ENCODE data around the gene ILK. TPM values are rescaled to one million over a fixed set of nuclear protein-coding genes. Genes with fewer than 3 reads are reported as not detected.

ILK gene
- total RNA-seq, 2 experiments from 2014 or later, result 64.8 to 80.3 TPM

DNA sequence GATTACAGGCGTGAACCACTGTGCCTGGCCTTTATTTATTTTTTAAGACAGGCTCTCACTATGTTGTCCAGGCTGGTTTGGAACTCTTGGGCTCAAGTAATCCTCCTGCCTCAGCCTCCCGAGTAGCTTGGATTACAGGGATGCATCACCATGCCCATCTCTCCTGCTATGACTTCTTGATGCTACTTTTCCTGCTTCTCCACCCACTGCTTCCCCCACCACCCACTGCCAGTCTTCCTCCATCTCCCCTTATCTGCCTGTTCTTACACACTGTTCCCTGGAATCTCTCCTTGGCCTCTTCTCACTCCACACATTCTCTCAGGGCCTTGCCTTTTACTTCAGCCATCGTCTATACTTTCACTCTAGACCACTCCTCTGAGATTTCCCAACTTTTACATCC is 32.9 kb downstream of the ILK start:
- Histone ChIP-seq H3K9me3 (ENCODE audit: low read length) (no peaks in the 10 kb centered on the region), H3K4me2 (ENCODE audit: low read length) (no peak overlapping the region), H3K36me3 (ENCODE audit: insufficient read depth, low read length) (no peaks in the 10 kb centered on the region), H3K4me3 (ENCODE audit: low read depth, low read length, poor library complexity, severe bottlenecking) (no peak overlapping the region), H3K79me2 (ENCODE audit: insufficient read depth, low read depth, low read length) (no peaks in the 10 kb centered on the region), H3K9me2 (ENCODE audit: insufficient read depth, low read length) (no peaks in the 10 kb centered on the region), H2AFZ (ENCODE audit: low read length) (no peak overlapping the region), H3K4me1 (ENCODE audit: insufficient read depth, low read length, poor library complexity, severe bottlenecking) (no peaks in the 10 kb centered on the region), H3K27ac (ENCODE audit: low read depth, low read length, poor library complexity, severe bottlenecking) (no peak overlapping the region), H4K20me1 (ENCODE audit: insufficient read depth, low read length) (no peaks in the 10 kb centered on the region)
- BruUV-seq (replicated peaks), result no TSS peak
- TF ChIP-seq, protein P1, sequence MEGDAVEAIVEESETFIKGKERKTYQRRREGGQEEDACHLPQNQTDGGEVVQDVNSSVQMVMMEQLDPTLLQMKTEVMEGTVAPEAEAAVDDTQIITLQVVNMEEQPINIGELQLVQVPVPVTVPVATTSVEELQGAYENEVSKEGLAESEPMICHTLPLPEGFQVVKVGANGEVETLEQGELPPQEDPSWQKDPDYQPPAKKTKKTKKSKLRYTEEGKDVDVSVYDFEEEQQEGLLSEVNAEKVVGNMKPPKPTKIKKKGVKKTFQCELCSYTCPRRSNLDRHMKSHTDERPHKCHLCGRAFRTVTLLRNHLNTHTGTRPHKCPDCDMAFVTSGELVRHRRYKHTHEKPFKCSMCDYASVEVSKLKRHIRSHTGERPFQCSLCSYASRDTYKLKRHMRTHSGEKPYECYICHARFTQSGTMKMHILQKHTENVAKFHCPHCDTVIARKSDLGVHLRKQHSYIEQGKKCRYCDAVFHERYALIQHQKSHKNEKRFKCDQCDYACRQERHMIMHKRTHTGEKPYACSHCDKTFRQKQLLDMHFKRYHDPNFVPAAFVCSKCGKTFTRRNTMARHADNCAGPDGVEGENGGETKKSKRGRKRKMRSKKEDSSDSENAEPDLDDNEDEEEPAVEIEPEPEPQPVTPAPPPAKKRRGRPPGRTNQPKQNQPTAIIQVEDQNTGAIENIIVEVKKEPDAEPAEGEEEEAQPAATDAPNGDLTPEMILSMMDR (conservative IDR thresholded peaks at IDR 0.05; ENCODE audit: low read length), result no peak
- no peak for TF ChIP-seq EZH2phosphoT487 (IDR thresholded peaks at IDR 0.05; ENCODE audit: borderline replicate concordance, low read depth, low read length)
- intact Hi-C loops (cut with micrococcal nuclease; ENCODE audit: unreplicated experiment), result no loop called here
- ChIA-PET CTCF (ENCODE audit: unreplicated experiment) (no interaction called here), POLR2A (interaction anchor here (1.1 kb wide), 1 partner anchor 17 kb away, joined by 5 read pairs; the partner anchor contains the start of gene TPP1)
- DNase-seq (ENCODE audit: low spot score), result no peak

DNA sequence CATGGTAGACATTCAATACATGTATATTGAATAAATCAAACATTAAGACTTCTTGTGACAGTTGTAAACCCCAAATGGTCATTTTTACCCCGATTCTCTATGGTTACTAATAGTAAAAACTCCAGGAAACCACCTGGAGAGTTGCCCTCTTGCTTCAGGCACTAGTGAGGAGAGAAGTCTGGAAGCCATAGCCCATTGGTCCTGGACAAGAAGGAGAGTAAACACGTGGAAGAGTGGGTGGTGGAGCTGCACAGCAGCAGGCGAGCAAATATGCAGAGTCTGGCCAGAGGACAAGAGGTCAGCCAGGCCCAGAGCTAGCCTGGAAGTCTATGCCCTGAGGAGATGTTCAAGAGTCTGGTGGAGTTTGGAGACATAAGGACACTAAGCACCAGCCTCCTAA is 34.3 kb downstream of the ILK start:
- H3K79me2 ChIP-seq (ENCODE audit: insufficient read depth, low read depth, low read length), result no peaks in the 10 kb centered on the region
- ChIA-PET POLR2A (no interaction called here), CTCF (ENCODE audit: unreplicated experiment) (no interaction called here)
- TF ChIP-seq, protein P1 (conservative IDR thresholded peaks at IDR 0.05; ENCODE audit: low read length), result no peak
- no peak for TF ChIP-seq EZH2phosphoT487 (IDR thresholded peaks at IDR 0.05; ENCODE audit: borderline replicate concordance, low read depth, low read length)
- no TSS peak for BruUV-seq (replicated peaks)
- H3K9me3 ChIP-seq (ENCODE audit: low read length), result no peaks in the 10 kb centered on the region
- H2AFZ ChIP-seq (ENCODE audit: low read length), result no peak overlapping the region
- no peak for DNase-seq (ENCODE audit: low spot score)
- intact Hi-C loops (cut with micrococcal nuclease; ENCODE audit: unreplicated experiment), result no loop called here
- H3K4me2 ChIP-seq (ENCODE audit: low read length), result no peak overlapping the region
- H3K4me1 ChIP-seq (ENCODE audit: insufficient read depth, low read length, poor library complexity, severe bottlenecking), result no peaks in the 10 kb centered on the region
- H3K36me3 ChIP-seq (ENCODE audit: insufficient read depth, low read length), result no peaks in the 10 kb centered on the region
- H3K4me3 ChIP-seq (ENCODE audit: low read depth, low read length, poor library complexity, severe bottlenecking), result no peak overlapping the region
- no peaks in the 10 kb centered on the region for H3K9me2 ChIP-seq (ENCODE audit: insufficient read depth, low read length)
- no peaks in the 10 kb centered on the region for H4K20me1 ChIP-seq (ENCODE audit: insufficient read depth, low read length)
- H3K27ac ChIP-seq (ENCODE audit: low read depth, low read length, poor library complexity, severe bottlenecking), result no peak overlapping the region

GRCh38 chr11:6638429-6638828 is 34.9 kb downstream of the ILK start:
- DNase-seq (ENCODE audit: low spot score), result no peak
- TF ChIP-seq, protein P1 (conservative IDR thresholded peaks at IDR 0.05; ENCODE audit: low read length), result peak; percentile 42
- no peak for TF ChIP-seq EZH2phosphoT487 (IDR thresholded peaks at IDR 0.05; ENCODE audit: borderline replicate concordance, low read depth, low read length)
- Histone ChIP-seq H3K4me2 (ENCODE audit: low read length) (no peak overlapping the region), H3K27ac (ENCODE audit: low read depth, low read length, poor library complexity, severe bottlenecking) (no peak overlapping the region), H3K79me2 (ENCODE audit: insufficient read depth, low read depth, low read length) (no peaks in the 10 kb centered on the region), H3K9me3 (ENCODE audit: low read length) (no peaks in the 10 kb centered on the region), H2AFZ (ENCODE audit: low read length) (no peak overlapping the region), H3K36me3 (ENCODE audit: insufficient read depth, low read length) (no peaks in the 10 kb centered on the region), H3K4me1 (ENCODE audit: insufficient read depth, low read length, poor library complexity, severe bottlenecking) (no peaks in the 10 kb centered on the region), H3K9me2 (ENCODE audit: insufficient read depth, low read length) (no peaks in the 10 kb centered on the region), H4K20me1 (ENCODE audit: insufficient read depth, low read length) (no peaks in the 10 kb centered on the region), H3K4me3 (ENCODE audit: low read depth, low read length, poor library complexity, severe bottlenecking) (no peak overlapping the region)
- BruUV-seq (replicated peaks), result no TSS peak
- intact Hi-C loops (cut with micrococcal nuclease; ENCODE audit: unreplicated experiment), result no loop called here
- ChIA-PET CTCF (ENCODE audit: unreplicated experiment) (interaction anchor here (0.6 kb wide), 1 partner anchor 260 kb away, joined by 3 read pairs; no protein-coding TSS in a partner anchor), POLR2A (interaction anchor here (0.5 to 1.3 kb wide), 3 partner anchors 8 to 12 kb away, joined by 3 to 5 read pairs (median 3); no protein-coding TSS in a partner anchor)
